Right lobe of liver (tissue), 4 donors: ENCODE measurements around the gene TEX54.

Experiments used
- POLR2A ChIP-seq: fragments of 450-650 bp; IDR thresholded peaks from one replicate; pipeline ENCODE4 v1.6.1; 2017; ENCODE audit warnings: antibody characterized with exemption, mild to moderate bottlenecking
- TF ChIP-seq, protein P1 (sequence below), 4 donors: fragments of 200-600 bp in 3 of 4; fragments of 450-650 bp in 1 of 4; IDR thresholded peaks; one replicate each; pipeline versions ENCODE4 v1.5.1 to v1.8.0; 2016 to 2022; ENCODE audit warnings: antibody characterized with exemption in 4 of 4, mild to moderate bottlenecking in 2 of 4
- donor health status: DM: no; HTN: no; CAD: no.
- donor health status: DM: no; HTN: no; CAD: no.
- donor health status: DM: no; HTN: yes; CAD: no.

DNA sequence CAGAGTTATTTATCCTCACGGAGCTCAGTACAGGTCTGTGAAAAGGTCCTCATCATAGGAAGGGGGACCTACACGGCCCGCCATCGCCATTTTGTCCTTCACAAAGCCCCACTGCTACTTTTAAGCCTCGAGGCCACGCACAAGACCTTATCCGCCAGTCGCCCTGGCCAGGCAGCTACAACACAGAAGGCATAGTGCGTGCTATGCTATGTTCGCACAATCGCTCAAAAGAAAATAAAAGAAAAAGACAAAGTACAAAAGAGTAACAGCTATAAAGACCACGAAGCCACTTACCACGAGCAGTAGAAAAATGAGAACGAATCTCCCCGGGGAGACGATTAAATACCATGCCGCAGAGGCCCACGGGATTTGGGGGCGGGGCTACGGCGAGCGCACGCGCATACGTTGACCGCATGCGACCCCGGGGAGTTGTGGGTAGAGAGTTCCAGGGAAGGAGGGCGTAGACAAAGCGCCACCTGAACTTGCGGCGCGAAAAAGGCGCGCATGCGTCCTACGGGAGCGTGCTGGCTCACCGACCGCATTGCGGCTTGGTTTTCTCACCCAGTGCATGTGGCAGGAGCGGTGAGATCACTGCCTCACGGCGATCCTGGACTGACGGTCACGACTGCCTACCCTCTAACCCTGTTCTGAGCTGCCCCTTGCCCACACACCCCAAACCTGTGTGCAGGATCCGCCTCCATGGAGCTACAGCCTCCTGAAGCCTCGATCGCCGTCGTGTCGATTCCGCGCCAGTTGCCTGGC lies 23.1 kb upstream of the TEX54 start:
- TF ChIP-seq, protein P1, sequence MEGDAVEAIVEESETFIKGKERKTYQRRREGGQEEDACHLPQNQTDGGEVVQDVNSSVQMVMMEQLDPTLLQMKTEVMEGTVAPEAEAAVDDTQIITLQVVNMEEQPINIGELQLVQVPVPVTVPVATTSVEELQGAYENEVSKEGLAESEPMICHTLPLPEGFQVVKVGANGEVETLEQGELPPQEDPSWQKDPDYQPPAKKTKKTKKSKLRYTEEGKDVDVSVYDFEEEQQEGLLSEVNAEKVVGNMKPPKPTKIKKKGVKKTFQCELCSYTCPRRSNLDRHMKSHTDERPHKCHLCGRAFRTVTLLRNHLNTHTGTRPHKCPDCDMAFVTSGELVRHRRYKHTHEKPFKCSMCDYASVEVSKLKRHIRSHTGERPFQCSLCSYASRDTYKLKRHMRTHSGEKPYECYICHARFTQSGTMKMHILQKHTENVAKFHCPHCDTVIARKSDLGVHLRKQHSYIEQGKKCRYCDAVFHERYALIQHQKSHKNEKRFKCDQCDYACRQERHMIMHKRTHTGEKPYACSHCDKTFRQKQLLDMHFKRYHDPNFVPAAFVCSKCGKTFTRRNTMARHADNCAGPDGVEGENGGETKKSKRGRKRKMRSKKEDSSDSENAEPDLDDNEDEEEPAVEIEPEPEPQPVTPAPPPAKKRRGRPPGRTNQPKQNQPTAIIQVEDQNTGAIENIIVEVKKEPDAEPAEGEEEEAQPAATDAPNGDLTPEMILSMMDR (IDR thresholded peaks at IDR 0.05), result no peak
- TF ChIP-seq POLR2A, result peak; percentile 92
